SK-N-MC (cell line): ENCODE measurements around the gene TRUB1.
"Not testable (repeated sequence)": the region's sequence is repeated elsewhere in the genome, so short reads cannot be mapped to it uniquely, and the experiment has no call there.

Source experiments
- DNase-seq: peaks from one replicate; pipeline ENCODE4 v3.0.0-alpha.2; 2011; ENCODE audit warnings: low read depth, low spot score
- H3K27ac ChIP-seq: fragments of 200-600 bp; sonication (generic); 2 replicates; pipeline ENCODE4 v1.5.1; 2016; ENCODE audit warnings: mixed run types
- H3K36me3 ChIP-seq: fragments of 200-600 bp; sonication (generic); 2 replicates; pipeline ENCODE4 v1.6.1; 2017; ENCODE audit warnings: antibody characterized with exemption, low read length, mixed read lengths; ENCODE audit not compliant: insufficient read depth
- H3K4me3 ChIP-seq: fragments of 200-600 bp; sonication (generic); 2 replicates; pipeline ENCODE4 v1.5.1; 2016
- H3K9ac ChIP-seq: fragments of 200-600 bp; sonication (generic); 2 replicates; pipeline ENCODE4 v1.8.0; 2017; ENCODE audit warnings: mixed run types, mixed read lengths; ENCODE audit not compliant: insufficient read length
- H3K9me3 ChIP-seq: fragments of 200-600 bp; sonication (generic); 2 replicates; pipeline ENCODE4 v1.6.1; 2017; ENCODE audit warnings: low read depth, mild to moderate bottlenecking, antibody characterized with exemption, low read length, moderate library complexity, mixed read lengths
- EZH2 ChIP-seq: fragments of 200-600 bp; sonication (generic); IDR thresholded peaks from one replicate; pipeline ENCODE4 v1.6.1; 2017; ENCODE audit warnings: antibody characterized with exemption
- FOXP2 ChIP-seq: optimal IDR thresholded peaks from 2 replicates; pipeline ENCODE3; 2011; ENCODE audit warnings: mild to moderate bottlenecking, moderate library complexity; ENCODE audit not compliant: insufficient read depth; ENCODE audit errors: extremely low read length, control extremely low read depth
- POLR2AphosphoS5 ChIP-seq: IDR thresholded peaks from 2 replicates; pipeline ENCODE4 v1.6.1; 2012; ENCODE audit warnings: mild to moderate bottlenecking, low read depth, low read length, borderline replicate concordance

Gene TRUB1

GRCh38 chr10:114931072-114931679 lies 6.8 kb upstream of the TRUB1 start:
- Histone ChIP-seq H3K27ac (no peak overlapping the region), H3K9me3 (no peaks in the 10 kb centered on the region), H3K36me3 (no peaks in the 10 kb centered on the region), H3K4me3 (no peak overlapping the region), H3K9ac (no peak overlapping the region)
- no peak for DNase-seq
- TF ChIP-seq FOXP2 = no peak
- no peak for TF ChIP-seq POLR2AphosphoS5
- no peak for TF ChIP-seq EZH2

DNA sequence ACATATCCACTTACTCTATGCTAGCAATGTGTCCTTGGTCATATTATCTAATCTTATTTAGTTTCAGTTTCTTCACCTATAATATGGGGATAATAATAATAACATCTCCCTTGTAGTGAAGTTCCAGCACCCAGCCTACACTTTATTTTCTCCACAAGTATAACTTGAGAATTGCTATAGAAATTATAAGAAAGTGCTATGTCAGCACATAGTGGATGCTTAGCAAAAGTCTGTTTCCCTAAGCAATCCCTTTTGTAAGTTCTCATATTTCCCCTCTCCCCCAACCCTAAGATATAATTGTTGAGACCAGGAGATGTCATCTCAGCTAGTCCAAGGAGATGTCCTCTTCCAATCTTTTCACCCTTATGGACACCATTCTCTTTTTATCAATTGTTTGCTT lies 5.8 kb upstream of the TRUB1 start:
- TF ChIP-seq POLR2AphosphoS5 = no peak
- no peak for TF ChIP-seq FOXP2
- no peak for TF ChIP-seq EZH2
- Histone ChIP-seq H3K27ac (no peak overlapping the region), H3K9ac (no peak overlapping the region), H3K36me3 (no peaks in the 10 kb centered on the region), H3K4me3 (no peak overlapping the region), H3K9me3 (no peaks in the 10 kb centered on the region)
- DNase-seq = no peak

GRCh38 chr10:114932945-114933344 lies 5.0 kb upstream of the TRUB1 start:
- TF ChIP-seq EZH2 (no peak), POLR2AphosphoS5 (no peak), FOXP2 (no peak)
- Histone ChIP-seq H3K4me3 (no peak overlapping the region), H3K9me3 (no peaks in the 10 kb centered on the region), H3K9ac (no peak overlapping the region), H3K27ac (no peak overlapping the region), H3K36me3 (no peaks in the 10 kb centered on the region)
- no peak for DNase-seq

DNA sequence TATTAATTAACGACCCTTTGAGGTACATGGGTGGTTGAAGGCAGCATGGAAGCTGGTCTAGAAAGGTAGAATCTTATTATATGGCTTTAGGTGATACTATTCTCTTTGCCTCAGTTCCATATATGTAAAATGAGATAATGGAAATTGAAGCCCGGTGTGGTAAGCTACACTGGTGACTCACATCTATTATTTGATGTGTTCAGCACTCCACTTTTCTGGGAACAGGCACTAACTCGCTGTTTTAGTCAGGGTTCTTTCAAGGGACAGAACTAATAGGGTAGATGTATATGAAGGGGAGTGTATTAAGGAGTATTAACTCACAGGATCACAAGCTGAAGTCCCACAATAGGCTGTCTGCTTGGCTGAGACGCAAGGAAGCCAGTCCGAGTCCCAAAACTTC lies 4.4 kb upstream of the TRUB1 start:
- no peaks in the 10 kb centered on the region for H3K9me3 ChIP-seq
- no peaks in the 10 kb centered on the region for H3K36me3 ChIP-seq
- no peak overlapping the region for H3K4me3 ChIP-seq
- no peak overlapping the region for H3K9ac ChIP-seq
- H3K27ac ChIP-seq = no peak overlapping the region
- TF ChIP-seq POLR2AphosphoS5 = no peak
- TF ChIP-seq EZH2 = no peak
- TF ChIP-seq FOXP2 = no peak
- no peak for DNase-seq

DNA sequence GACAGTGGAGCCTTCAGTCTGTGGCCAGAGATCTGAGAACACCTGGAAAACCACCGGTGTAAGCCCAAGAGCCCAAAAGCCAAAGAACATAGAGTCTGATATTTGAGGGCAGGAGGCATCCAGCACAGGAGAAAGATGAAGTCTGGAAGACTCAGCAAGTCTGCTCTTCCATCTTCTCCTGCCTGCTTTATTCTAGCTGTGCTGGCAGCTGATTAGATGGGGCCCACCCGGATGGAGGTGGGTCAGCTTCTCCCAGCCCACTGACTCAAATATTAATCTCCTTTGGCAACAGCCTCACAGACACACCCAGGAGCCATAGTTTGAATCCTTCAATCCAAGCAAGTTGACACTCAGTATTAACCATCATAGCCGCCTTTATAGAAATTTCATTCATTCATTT lies 4.0 kb upstream of the TRUB1 start:
- not testable (repeated sequence) for H3K27ac ChIP-seq, H3K9me3 ChIP-seq, DNase-seq, H3K4me3 ChIP-seq, H3K36me3 ChIP-seq, H3K9ac ChIP-seq

DNA sequence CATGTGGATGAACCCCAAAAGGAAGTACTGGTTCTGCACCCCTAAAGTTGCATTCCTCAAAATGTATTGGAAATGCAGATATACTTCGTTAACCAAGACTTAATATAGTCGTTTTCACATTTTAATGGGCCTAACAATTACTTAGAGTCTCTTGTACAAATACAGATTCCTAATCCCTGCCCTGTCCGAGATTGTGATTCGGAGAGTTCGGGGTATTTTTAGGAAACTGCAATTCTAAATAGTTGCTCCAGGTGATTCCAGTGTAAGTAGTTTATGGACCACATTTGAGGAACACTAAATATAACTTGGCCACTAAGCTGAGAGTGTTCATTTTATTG lies 830 bp downstream of the TRUB1 start:
- H3K27ac ChIP-seq = no peak overlapping the region
- H3K4me3 ChIP-seq = peak overlapping the region; percentile 82
- TF ChIP-seq POLR2AphosphoS5 (no peak), EZH2 (no peak), FOXP2 (no peak)
- DNase-seq = no peak
- peak overlapping the region; percentile 88 for H3K9ac ChIP-seq
- no peaks in the 10 kb centered on the region for H3K9me3 ChIP-seq
- peaks cover 13% of the 10 kb centered on the region for H3K36me3 ChIP-seq

DNA sequence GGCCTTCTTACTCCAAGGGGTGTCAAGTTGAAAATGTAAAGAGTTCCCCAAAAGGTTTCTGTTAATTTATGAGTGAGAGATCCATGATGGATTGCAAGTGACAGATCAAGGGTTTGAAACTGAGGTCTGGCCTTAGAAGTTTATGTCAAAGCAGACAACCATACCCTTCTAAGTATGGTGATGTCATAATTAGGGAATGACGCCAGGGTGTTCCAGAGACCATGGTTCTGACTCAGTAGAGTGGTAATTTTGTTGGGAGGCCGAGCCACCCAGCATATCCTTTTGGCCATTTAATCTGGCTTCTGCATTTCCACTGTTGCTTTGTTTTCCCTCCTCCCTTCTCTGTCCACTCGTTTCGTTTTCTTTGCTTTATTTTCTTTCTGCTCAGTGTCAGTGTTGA lies 2.7 kb downstream of the TRUB1 start:
- no peak for DNase-seq
- peaks cover 23% of the 10 kb centered on the region for H3K36me3 ChIP-seq
- H3K9me3 ChIP-seq = no peaks in the 10 kb centered on the region
- no peak overlapping the region for H3K4me3 ChIP-seq
- H3K9ac ChIP-seq = no peak overlapping the region
- no peak overlapping the region for H3K27ac ChIP-seq
- TF ChIP-seq EZH2 (no peak), FOXP2 (no peak), POLR2AphosphoS5 (no peak)

DNA sequence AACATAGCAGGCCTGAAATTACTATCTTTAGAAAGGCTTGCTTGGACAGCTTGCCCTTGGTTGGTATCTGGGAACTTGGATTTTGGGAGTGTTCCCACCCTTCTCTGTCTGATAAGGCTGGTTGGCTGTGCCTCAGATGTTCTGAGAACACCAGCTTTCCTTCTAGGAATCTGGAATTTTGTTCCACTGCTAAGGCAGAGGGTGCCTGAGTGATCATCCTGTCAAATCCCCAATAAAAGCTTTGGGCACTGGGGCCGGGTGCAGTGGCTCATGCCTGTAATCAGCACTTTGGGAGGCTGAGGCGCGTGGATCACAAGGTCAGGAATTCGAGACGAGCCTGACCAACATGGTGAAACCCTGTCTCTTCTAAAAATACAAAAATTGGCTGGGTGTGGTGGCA lies 5.0 kb downstream of the TRUB1 start:
- no peak overlapping the region for H3K27ac ChIP-seq
- H3K36me3 ChIP-seq = peaks cover 25% of the 10 kb centered on the region
- TF ChIP-seq EZH2 (no peak), POLR2AphosphoS5 (no peak), FOXP2 (no peak)
- no peaks in the 10 kb centered on the region for H3K9me3 ChIP-seq
- H3K4me3 ChIP-seq = no peak overlapping the region
- no peak overlapping the region for H3K9ac ChIP-seq
- DNase-seq = no peak

- no peak overlapping the region for H3K9ac ChIP-seq
- H3K27ac ChIP-seq = no peak overlapping the region
- H3K4me3 ChIP-seq = no peak overlapping the region
- H3K36me3 ChIP-seq = peaks cover 7% of the 10 kb centered on the region; the same call in 1 of the 2 replicates
- TF ChIP-seq POLR2AphosphoS5 = no peak
- TF ChIP-seq EZH2 = no peak
- no peak for TF ChIP-seq FOXP2
- no peak for DNase-seq
- H3K9me3 ChIP-seq = no peaks in the 10 kb centered on the region
Measured at GRCh38 chr10:114953047-114953446, 15.1 kb downstream of the TRUB1 start.
